SK-MEL-5 (cell line): Measurements from ENCODE around the gene MAP2K5. TPM values are rescaled to one million over a fixed set of nuclear protein-coding genes. Genes with fewer than 3 reads are reported as not detected.

ENCODE experiments used
- DNase-seq: peaks from one replicate; pipeline ENCODE4 v3.0.0-alpha.2; 2016; ENCODE audit warnings: low read depth, low spot score
- in situ Hi-C: cut with HindIII; loops from 2 replicates; pipeline ENCODE4 v1.10.0; 2016; ENCODE audit warnings: low sequenced_read_pairs, high pct_unique_total_duplicates, low pct_unique_long_range_greater_than_20kb
- total RNA-seq: library from RNA; depleted of rRNA; stranded (reverse); fragments of >200 nt; shearing (Covaris generic); gene quantifications from 2 replicates; pipeline ENCODE4 v1.2.3, GENCODE V29; 2014

Gene MAP2K5
- total RNA-seq, 1 experiment from 2014 or later: 8.3 TPM

- DNase-seq: no peak
- in situ Hi-C loops: no loop called here
Measured at GRCh38 chr15:67775998-67776397, 233.5 kb downstream of the MAP2K5 start.

GRCh38 chr15:67776600-67776999 lies 234.1 kb downstream of the MAP2K5 start:
- in situ Hi-C loops: no loop called here
- DNase-seq: no peak

DNA sequence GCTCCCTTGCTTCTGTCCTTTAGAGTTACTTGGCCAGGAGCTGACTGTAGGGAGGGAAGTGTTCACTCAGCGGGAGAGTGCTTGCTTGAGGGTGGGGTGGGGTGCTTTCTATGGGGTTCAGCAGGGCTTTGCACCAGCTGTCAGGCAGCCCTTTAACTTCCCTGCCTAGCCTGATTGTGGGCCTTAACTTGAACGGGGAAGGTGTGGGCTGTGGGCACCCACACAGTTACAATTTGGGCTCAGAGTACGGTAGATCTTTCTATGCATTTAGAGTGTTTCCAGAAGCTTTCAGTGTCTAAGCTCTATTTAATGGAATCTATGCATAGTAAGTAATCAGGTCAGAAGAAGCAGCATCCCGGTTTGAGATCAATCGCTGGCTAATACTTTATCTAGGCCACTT lies 234.6 kb downstream of the MAP2K5 start:
- in situ Hi-C loops: no loop called here
- no peak for DNase-seq

DNA sequence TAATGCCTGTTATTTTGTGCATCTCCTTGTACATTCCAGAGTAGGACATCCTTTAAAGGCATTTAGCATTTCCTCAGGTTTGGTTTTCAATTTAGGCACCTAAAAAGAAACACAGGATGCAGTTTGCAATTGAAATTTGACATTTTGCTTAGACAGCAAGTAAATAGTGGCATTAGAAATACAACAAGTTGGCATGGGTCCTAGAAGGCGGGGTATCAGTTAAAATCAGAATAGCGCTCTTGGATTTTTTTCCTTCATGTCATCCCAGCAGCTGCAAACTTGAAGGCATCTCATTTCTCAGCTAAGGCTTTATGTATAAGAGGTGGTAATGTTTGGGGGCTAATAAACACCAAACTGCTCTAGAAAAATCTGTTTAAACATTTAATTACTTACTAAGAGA lies 235.3 kb downstream of the MAP2K5 start:
- DNase-seq: no peak
- in situ Hi-C loops: no loop called here

DNA sequence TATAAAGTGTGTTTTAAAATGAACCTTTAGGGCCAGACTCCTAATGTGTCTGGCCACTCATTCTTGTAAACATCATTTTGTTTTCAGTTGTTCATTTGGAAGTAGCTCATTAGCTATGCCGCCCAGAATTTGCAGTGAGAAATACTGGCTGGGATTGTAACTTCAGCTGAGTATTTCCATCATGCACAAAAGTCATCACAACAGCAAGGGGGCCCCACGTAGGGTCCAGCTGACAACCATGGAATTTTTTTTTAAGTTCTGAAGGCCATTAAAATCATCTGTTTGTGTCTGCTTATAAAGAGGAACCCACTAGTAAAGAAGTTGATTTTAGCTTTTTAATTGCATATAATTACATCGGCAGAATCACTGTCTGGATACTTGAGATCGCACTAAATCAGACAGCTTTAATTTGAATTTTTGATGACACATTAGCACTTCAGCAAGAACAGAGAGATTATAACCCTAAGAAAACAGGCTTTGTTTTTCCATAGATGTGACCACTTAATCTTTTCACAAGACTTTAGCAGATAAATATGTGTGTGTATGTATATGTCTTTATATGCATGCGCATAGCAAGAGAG lies 236.6 kb downstream of the MAP2K5 start:
- DNase-seq: no peak
- in situ Hi-C loops: no loop called here

DNA sequence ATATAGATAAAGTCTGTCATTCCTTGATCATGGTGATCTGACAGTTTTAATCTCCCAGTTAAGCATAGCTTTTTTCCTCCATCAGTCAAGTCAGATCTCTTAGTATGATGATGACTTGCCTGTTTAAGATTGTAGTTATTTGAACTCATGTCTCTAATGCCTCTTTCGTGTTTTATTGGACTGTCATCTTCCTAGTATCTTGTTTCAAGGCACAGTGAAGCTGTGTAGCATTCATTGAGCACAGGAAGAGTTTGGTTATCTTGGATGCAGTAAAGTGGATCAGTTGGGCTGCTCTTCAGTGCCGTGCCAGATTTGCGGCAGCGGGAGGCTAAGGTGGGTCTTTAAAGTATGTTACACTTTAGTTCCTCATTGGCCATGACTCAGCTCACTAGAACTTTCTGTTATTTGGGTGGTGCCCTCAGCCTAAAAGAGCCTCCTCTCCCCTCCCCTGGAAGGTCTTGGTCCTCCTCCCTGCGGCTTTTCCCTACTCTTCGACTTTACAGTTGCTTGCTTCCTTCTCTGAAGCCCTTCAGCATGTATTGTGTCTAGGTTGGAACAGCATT lies 237.1 kb downstream of the MAP2K5 start:
- in situ Hi-C loops: no loop called here
- DNase-seq: no peak

GRCh38 chr15:67781061-67781460 lies 238.6 kb downstream of the MAP2K5 start:
- in situ Hi-C loops: no loop called here
- no peak for DNase-seq

DNA sequence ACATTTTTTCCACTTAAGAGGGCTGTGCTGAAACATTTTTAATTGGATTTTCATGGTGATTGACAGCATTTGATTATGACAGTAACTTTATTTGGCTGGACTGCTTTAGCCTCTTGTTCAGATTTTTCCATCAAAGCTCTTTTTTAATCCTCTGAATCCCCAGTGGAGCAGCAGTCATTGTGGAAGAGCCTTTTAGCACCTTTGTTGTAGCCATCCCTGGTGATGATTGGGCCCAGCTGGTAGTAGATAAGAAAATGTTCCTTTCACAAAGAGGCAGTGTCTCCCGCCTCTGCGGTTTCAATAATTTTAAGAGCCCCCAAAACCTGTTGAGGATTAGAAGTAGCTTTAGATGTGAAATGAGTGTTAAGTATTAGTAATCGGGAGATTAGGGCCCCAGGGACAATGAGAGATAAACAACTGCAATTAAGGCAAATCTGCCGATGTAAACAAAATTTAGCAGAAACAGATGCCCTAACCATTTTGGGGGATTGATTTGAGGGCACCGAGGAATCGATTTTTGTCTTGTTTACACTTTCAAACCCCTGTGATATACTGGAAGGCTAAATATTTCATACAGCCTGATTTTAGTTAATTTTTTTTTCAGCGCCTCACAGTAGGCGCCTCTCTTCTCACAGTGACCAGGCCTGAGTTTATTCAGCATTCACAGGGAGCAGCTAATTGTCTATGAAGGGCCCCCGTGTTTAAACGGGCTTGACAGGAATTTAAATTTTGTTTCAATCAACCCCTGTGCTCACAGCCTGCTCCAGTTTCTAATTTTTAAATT lies 239.6 kb downstream of the MAP2K5 start:
- DNase-seq: no peak
- in situ Hi-C loops: no loop called here

DNA sequence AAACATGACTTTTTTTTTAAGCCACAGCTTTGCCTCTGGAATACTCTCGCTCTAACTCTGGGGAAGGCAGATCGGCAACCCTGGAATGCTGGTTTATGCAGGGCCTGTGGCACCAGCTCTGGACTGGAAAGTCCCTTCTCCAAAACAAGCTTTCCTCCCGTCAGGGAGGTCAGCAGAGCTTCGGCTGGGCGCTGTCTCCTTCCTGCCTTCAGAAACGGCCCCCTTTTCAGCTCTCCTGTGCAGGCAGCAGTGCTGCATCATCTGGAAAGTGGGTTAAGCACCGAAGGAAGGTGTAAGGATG lies 240.1 kb downstream of the MAP2K5 start:
- in situ Hi-C loops: no loop called here
- DNase-seq: no peak

DNA sequence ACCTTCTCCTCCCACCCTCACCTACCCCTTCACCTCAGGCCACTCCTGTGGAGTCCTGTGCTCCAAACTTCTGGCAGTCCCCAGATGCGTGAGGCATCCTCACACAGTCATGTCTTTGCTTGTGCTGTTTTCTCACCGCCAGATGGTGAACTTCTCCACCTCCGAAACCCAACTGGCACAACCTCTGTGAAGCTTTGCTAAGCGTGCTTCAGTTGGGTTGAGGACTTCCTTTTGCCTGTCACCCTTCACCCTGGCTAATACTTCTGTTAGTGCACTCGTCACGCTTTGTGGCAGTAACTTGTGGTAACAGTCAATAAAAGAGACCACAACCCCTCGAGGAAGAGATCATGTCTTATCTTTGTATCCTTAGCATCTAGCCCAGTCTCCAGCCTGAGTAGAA lies 240.8 kb downstream of the MAP2K5 start:
- DNase-seq: no peak
- in situ Hi-C loops: no loop called here

DNA sequence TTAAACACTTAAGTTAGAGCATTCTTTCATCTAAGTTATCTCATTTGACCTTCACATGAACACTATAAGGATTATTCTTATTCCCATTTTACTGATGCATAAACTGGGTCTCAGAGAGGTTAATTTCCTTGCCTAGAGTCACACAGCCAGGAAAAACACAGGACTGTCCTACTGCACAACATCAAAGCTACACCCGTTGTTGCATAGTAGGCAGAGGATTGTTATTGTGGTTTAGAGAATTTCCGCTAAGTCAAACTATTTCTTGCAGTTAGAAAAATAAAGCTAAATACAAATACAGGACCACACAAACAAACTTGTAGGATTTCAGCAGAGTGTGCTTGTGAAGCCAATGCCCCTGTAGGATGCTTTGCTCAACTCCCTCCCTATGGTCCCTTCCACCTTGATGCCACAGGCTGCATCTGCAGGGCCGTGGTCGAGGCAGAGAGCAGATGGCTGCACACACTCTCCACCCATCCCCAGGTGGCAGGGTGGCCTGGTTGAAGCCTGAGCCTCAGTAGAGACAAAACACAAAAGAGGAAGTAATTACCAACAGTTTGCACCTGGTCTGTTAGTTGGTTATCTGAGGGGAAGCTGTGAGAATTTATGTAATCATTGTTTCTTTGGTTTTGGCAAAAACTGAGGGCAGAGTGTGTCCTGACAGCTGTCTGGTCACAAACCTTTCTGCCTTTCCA lies 241.7 kb downstream of the MAP2K5 start:
- DNase-seq: no peak
- in situ Hi-C loops: no loop called here

DNA sequence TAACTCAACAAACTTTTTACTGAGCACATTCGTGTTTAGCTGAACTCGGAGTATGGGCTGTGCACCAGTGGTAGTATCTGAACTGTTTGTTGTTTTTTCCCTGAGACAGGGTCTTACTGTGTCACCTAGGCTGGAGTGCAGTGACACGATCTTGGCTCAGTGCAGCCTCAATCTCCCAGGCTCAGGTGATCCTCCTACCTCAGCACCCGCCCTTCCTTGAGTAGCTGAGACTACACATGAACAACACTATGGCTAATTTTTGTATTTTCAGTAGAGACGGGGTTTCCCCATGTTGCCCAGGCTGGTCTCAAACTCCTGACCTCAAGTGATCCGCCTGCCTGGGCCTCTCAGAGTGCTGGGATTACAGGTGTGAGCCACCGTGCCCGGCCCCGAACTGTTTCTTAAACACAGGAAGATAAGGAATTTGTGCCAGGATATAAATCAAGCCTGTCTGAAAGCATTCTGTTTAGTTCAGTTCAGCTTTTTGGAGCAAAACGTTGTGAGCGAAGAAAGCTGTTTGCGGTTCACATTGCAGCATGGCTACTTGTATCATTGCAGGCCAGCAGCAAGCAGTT lies 242.4 kb downstream of the MAP2K5 start:
- in situ Hi-C loops: no loop called here
- no peak for DNase-seq

- in situ Hi-C loops: no loop called here
- no peak for DNase-seq
Measured at GRCh38 chr15:67785431-67785830, 242.9 kb downstream of the MAP2K5 start.

DNA sequence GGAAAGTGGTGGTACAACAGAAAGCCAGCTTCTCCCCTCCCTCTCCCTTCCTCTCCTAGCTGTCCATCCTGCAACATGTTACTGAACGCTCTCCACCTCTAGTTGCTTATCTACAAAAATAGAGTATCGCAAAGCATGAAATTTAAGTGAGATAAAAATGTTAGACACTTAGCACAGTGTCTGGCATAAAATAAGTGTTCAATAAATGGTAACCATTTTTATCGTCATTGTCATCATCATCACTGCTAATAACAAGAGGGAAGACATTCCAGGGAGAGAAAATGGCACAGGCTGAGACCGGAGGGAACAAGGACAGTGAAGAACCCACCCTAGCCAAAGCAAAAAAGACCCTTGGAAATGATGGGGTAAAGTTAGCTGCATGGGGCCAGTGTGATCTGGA lies 244.1 kb downstream of the MAP2K5 start:
- no peak for DNase-seq
- in situ Hi-C loops: no loop called here

GRCh38 chr15:67788986-67789385 lies 246.5 kb downstream of the MAP2K5 start:
- in situ Hi-C loops: no loop called here

GRCh38 chr15:67790610-67791319 lies 248.3 kb downstream of the MAP2K5 start:
- DNase-seq: no peak
- in situ Hi-C loops: no loop called here

More at GRCh38 chr15:67788986-67789385, 246.5 kb downstream of the MAP2K5 start:
- no peak for DNase-seq

GRCh38 chr15:67792250-67792942 lies 249.9 kb downstream of the MAP2K5 start:
- no peak for DNase-seq
- in situ Hi-C loops: no loop called here
